Measurements from ENCODE around the gene EVPL.
A peak's percentile ranks its signal among the peaks of the same experiment; 100 is the strongest.

The EVPL gene

DNA sequence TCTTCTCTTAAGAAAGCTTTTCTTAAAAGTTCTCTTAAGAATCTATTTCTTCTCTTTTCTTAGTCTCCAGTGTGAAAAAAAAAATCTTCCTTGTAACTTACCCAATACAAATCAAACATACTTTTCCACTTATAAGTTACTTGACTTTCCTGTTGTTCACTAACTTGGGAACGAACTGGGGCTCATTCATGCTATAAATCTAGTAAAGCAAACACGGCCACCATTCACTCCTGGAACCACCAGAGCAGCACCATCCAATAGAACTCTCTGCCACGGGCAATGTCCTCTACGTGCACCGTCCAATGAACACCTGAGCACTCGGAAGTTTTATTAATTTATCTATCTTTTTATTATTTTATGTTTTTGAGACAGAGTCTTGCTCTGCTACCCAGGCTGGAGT, 24.5 kb upstream of the EVPL start:
- H3K4me3 ChIP-seq (ENCODE audit: low read length), result peak overlapping the region; percentile 32
- DNase-seq (ENCODE audit: low read depth), result no peak
- TF ChIP-seq, protein P1, sequence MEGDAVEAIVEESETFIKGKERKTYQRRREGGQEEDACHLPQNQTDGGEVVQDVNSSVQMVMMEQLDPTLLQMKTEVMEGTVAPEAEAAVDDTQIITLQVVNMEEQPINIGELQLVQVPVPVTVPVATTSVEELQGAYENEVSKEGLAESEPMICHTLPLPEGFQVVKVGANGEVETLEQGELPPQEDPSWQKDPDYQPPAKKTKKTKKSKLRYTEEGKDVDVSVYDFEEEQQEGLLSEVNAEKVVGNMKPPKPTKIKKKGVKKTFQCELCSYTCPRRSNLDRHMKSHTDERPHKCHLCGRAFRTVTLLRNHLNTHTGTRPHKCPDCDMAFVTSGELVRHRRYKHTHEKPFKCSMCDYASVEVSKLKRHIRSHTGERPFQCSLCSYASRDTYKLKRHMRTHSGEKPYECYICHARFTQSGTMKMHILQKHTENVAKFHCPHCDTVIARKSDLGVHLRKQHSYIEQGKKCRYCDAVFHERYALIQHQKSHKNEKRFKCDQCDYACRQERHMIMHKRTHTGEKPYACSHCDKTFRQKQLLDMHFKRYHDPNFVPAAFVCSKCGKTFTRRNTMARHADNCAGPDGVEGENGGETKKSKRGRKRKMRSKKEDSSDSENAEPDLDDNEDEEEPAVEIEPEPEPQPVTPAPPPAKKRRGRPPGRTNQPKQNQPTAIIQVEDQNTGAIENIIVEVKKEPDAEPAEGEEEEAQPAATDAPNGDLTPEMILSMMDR (IDR thresholded peaks at IDR 0.05; ENCODE audit: insufficient read depth, low read depth, low read length, missing control alignments), result no peak

GRCh38 chr17:76050538-76051467, 23.7 kb upstream of the EVPL start:
- DNase-seq (ENCODE audit: low read depth), result peak; percentile 78
- TF ChIP-seq, protein P1 (IDR thresholded peaks at IDR 0.05; ENCODE audit: insufficient read depth, low read depth, low read length, missing control alignments), result no peak
- H3K4me3 ChIP-seq (ENCODE audit: low read length), result peak overlapping the region; percentile 32

DNA sequence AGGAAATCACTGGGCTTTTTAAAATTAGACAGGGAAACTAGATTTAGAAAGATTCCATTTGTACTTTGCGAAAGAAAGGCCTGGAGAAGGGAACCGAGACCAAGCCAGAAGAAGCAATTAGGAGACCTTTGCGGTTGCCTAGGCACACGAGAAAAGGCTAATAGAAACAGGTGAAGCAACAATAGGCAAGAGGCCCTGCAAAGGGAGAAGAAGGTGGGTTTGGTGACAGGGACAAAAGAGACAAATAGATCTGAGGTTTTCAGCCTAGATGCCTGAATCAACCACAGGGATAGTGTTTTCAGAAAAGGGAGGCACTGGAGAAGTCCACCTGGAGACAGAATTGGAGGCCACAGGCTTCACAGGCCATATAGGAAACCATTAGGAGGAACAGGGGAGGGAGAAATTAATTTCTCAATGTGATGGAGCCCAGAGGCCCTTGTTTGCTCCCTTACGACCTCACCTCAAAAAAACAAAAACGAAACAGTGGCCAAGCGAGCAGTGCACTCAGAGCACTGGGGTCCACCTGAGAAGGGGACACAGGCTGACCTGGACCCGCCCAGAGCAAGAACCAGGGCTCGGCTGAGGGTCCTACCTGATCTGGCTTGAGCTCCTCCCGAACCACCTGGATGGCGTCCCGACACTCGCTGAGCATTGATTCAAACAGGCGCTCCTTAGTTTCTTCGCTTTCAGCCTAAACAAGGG, 22.9 kb upstream of the EVPL start:
- TF ChIP-seq, protein P1 (IDR thresholded peaks at IDR 0.05; ENCODE audit: insufficient read depth, low read depth, low read length, missing control alignments), result no peak
- no peak for DNase-seq (ENCODE audit: low read depth)
- H3K4me3 ChIP-seq (ENCODE audit: low read length), result no peak overlapping the region

DNA sequence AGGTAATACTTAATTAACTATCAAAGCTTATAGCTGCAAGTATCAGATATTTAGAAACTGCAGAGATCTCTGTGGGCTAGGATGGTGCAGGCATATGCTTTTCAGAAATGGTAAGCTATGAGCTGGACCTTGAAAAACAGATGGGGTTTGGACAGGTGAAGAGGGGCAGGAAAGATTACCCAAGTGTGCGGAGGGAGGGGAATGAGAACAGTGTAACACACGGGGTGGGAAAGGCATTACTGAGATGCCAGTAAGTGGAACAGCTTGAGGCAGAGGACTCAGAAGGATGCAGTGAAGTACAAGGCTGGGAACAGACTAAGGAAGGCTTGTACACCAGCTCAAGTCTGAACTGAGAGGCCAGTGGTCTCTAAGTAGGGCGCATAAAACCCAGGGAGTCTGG, 22.1 kb upstream of the EVPL start:
- TF ChIP-seq, protein P1 (IDR thresholded peaks at IDR 0.05; ENCODE audit: insufficient read depth, low read depth, low read length, missing control alignments), result no peak
- DNase-seq (ENCODE audit: low read depth), result no peak
- no peak overlapping the region for H3K4me3 ChIP-seq (ENCODE audit: low read length)

- peak; percentile 14 for DNase-seq (ENCODE audit: low read depth)
- TF ChIP-seq, protein P1 (IDR thresholded peaks at IDR 0.05; ENCODE audit: insufficient read depth, low read depth, low read length, missing control alignments), result no peak
- no peak overlapping the region for H3K4me3 ChIP-seq (ENCODE audit: low read length)
Observed at GRCh38 chr17:76048711-76049110, 21.6 kb upstream of the EVPL start.

GRCh38 chr17:76048025-76048605, 21.0 kb upstream of the EVPL start:
- TF ChIP-seq, protein P1 (IDR thresholded peaks at IDR 0.05; ENCODE audit: insufficient read depth, low read depth, low read length, missing control alignments), result no peak
- DNase-seq (ENCODE audit: low read depth), result no peak
- H3K4me3 ChIP-seq (ENCODE audit: low read length), result no peak overlapping the region

Measured in epithelial cell of esophagus (primary cell).